ENCODE measurements around the gene DAAM1. TPM values are rescaled to one million over a fixed set of nuclear protein-coding genes. Genes with fewer than 3 reads are reported as not detected.

Gene DAAM1
- total RNA-seq, 1 donor from 2014 or later = 64.3 TPM

GRCh38 chr14:59283361-59283760 is 94.9 kb downstream of the DAAM1 start:
- H3K36me3 Mint-ChIP-seq = peaks cover 41% of the 10 kb centered on the region
- no peaks in the 10 kb centered on the region for H3K4me1 Mint-ChIP-seq (ENCODE audit: unreplicated experiment)

GRCh38 chr14:59284059-59284458 is 95.6 kb downstream of the DAAM1 start:
- no peaks in the 10 kb centered on the region for H3K27me3 Mint-ChIP-seq
- peaks cover 41% of the 10 kb centered on the region for H3K36me3 Mint-ChIP-seq
- H3K27ac Mint-ChIP-seq = no peak overlapping the region
- peaks cover 12% of the 10 kb centered on the region for H3K9me3 Mint-ChIP-seq
- no peaks in the 10 kb centered on the region for H3K4me1 Mint-ChIP-seq (ENCODE audit: unreplicated experiment)
- TF ChIP-seq CTCF (conservative IDR thresholded peaks at IDR 0.05) = no peak
- no peak overlapping the region for H3K4me3 Mint-ChIP-seq
- no peak for DNase-seq (ENCODE audit: extremely low spot score, unreplicated experiment)

More at GRCh38 chr14:59283361-59283760, 94.9 kb downstream of the DAAM1 start:
- no peak for DNase-seq (ENCODE audit: extremely low spot score, unreplicated experiment)
- no peak overlapping the region for H3K4me3 Mint-ChIP-seq
- no peak for TF ChIP-seq CTCF (conservative IDR thresholded peaks at IDR 0.05)
- H3K27me3 Mint-ChIP-seq = no peaks in the 10 kb centered on the region
- H3K27ac Mint-ChIP-seq = no peak overlapping the region
- H3K9me3 Mint-ChIP-seq = peaks cover 12% of the 10 kb centered on the region

DNA sequence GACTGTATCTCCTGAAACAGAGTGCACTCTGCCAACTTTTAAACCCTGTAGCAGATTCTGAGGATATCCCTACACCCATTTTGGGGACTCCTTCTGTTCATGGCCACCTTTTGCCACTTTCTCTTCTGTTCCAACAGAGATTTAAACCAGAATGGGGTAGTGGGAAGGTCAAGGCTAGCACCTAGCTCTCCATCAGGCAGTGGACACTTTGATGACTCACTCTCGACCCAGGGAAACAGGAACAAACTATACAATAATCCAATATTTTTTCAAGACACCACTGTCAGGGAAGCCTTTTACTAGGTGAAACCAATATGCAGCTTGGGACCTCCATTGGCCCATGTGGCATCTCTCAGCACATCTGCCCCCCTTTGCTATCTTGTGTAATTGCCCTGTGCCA is 103.6 kb downstream of the DAAM1 start:
- DNase-seq (ENCODE audit: extremely low spot score, unreplicated experiment) = no peak
- Mint-ChIP-seq H3K4me1 (ENCODE audit: unreplicated experiment) (peaks cover 35% of the 10 kb centered on the region), H3K36me3 (peaks cover 36% of the 10 kb centered on the region), H3K9me3 (no peaks in the 10 kb centered on the region), H3K4me3 (no peak overlapping the region), H3K27ac (no peak overlapping the region), H3K27me3 (no peaks in the 10 kb centered on the region)
- no peak for TF ChIP-seq CTCF (conservative IDR thresholded peaks at IDR 0.05)

GRCh38 chr14:59292921-59293534 is 104.6 kb downstream of the DAAM1 start:
- no peak for TF ChIP-seq CTCF (conservative IDR thresholded peaks at IDR 0.05)
- no peak overlapping the region for H3K27ac Mint-ChIP-seq
- peaks cover 38% of the 10 kb centered on the region for H3K4me1 Mint-ChIP-seq (ENCODE audit: unreplicated experiment)
- H3K4me3 Mint-ChIP-seq = no peak overlapping the region
- H3K9me3 Mint-ChIP-seq = no peaks in the 10 kb centered on the region
- H3K27me3 Mint-ChIP-seq = no peaks in the 10 kb centered on the region
- no peak for DNase-seq (ENCODE audit: extremely low spot score, unreplicated experiment)
- peaks cover 36% of the 10 kb centered on the region for H3K36me3 Mint-ChIP-seq

DNA sequence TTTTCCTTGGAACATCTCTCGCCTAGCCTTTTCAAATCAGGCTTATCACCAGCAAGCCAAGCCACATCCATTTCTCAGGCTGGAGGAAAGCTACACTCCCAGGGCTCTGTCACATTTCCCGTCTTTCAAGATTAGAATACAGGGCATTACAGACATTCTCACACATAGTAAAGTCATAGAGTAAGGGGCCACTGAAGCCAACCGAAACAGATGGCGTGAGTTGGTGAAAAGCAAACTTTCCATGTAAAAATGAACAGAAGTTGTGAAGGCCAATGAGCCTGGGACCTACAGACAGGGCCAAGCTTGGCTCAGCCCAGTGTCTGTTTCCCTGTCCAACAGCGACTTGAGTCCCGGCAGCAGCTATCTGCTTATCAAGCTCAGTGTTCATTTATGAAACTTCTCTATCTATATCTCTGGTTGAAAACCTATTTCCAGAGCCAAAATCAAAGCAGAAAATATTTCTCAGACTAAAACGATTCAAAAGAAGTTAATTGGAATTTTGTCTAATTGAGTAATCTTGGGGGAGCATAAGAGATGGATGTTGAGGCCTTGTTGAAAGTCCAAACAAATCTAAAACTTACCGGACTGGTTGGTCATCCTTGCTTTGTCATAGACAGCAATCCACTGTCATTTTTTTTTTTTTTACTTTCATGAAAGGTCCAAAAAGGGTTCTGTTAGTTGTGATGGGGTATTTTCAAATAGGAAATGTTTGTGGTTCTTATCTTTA is 105.6 kb downstream of the DAAM1 start:
- Mint-ChIP-seq H3K27me3 (no peaks in the 10 kb centered on the region), H3K4me1 (ENCODE audit: unreplicated experiment) (peaks cover 38% of the 10 kb centered on the region), H3K9me3 (no peaks in the 10 kb centered on the region), H3K4me3 (no peak overlapping the region), H3K27ac (no peak overlapping the region), H3K36me3 (peaks cover 36% of the 10 kb centered on the region)
- no peak for TF ChIP-seq CTCF (conservative IDR thresholded peaks at IDR 0.05)
- DNase-seq (ENCODE audit: extremely low spot score, unreplicated experiment) = no peak
